ENCODE data around the gene CFAP43. TPM values are rescaled to one million over a fixed set of nuclear protein-coding genes. Genes with fewer than 3 reads are reported as not detected.

Gene CFAP43
- total and polyA plus RNA-seq, 9 of the 15 experiments (the other 6 are each of a cell fraction or from before 2014, with no cell fraction given): 0.07 to 0.86 (median 0.11) TPM; not detected in 1

DNA sequence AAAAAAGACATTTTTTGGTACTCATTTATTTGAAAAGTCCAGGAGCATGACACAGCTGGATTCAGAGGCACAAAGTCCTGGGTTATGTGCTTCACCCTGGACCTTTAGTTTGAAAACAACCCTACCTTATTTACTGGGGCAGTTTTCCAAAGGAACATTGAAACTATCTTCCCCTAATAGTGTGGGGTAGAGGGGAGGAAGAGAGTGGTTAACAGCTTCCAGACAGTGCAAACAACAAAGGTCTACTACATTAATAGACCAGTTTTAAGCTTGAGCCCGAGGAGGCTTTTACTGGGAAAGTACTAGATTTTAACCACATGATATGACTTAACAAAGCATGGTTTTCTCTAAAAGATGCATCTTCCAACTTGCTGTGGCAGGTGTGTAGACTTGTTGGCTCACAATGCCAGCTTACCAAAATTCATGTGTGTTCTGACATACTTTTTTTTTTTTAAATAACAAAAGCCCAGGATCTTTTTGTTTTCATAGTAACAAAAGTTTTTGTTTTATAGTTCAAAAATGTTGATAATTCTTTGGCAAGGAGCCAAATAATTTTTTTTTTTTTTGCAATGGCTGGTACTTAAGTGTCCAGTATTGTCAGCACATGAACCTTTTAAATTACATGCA is 24.3 kb upstream of the CFAP43 start:
- peak overlapping the region; percentile 93 for H3K4me3 ChIP-seq
- H3K9ac ChIP-seq (ENCODE audit: insufficient read depth in 1 of 2, low read depth in 2 of 2, low read length in 2 of 2): peak overlapping the region in 1 of 2 experiments; percentile 84; a peak in 2 of 4 replicates
- no peaks in the 10 kb centered on the region for H3K27me3 ChIP-seq (ENCODE audit: control insufficient read depth in 2 of 2, insufficient read depth in 2 of 2, low read length in 2 of 2)
- in situ Hi-C loops (cut with MboI) (no loop called here), intact Hi-C loops (cut with micrococcal nuclease) (no loop called here)
- peaks cover 69% of the 10 kb centered on the region for H3K79me2 ChIP-seq (ENCODE audit: control insufficient read depth, insufficient read depth, low read length)
- POLR2A ChIA-PET: interaction anchor here (0.6 to 1.0 kb wide), 3 partner anchors 50 to 197 kb away, joined by 3 read pairs; no protein-coding TSS in a partner anchor
- H3K27ac ChIP-seq (ENCODE audit: extremely low read depth, low read depth, low read length): peak overlapping the region; percentile 3
- ATAC-seq (peak; percentile 7; the same call in 1 of the 3 replicates), DNase-seq (ENCODE audit: extremely low read depth in 1 of 4, low spot score in 3 of 4) (no peak), FAIRE-seq (no peak)
- no peak overlapping the region for H2AFZ ChIP-seq (ENCODE audit: low read depth, low read length)
- H3K9me1 ChIP-seq (ENCODE audit: control insufficient read depth, insufficient read depth, low read length): no peaks in the 10 kb centered on the region
- BruUV-seq (replicated peaks): no TSS peak
- WGBS (ENCODE audit: insufficient coverage, low coverage, missing lambda C conversion rate): 0% methylated on average over 1 of the region's 1 CpG
- CTCF ChIA-PET (ENCODE audit: low intra/inter-chr PET ratio): no interaction called here
- no peaks in the 10 kb centered on the region; the same call in 1 of the 2 replicates for H3K9me3 ChIP-seq (replicated peaks; ENCODE audit: control insufficient read depth, insufficient read depth, low read depth, low read length)
- H3K4me1 ChIP-seq (replicated peaks in 1 of 2; ENCODE audit: control insufficient read depth in 2 of 2, insufficient read depth in 2 of 2, low read length in 2 of 2): peaks cover 17 to 47% of the 10 kb centered on the region in 2 experiments; a peak in 4 of 5 replicates
- peak overlapping the region; percentile 86 for H3K4me2 ChIP-seq (ENCODE audit: insufficient read depth, low read length)
- peaks cover 56% of the 10 kb centered on the region for H3K36me3 ChIP-seq (ENCODE audit: control insufficient read depth, insufficient read depth, low read length)
- H4K20me1 ChIP-seq (replicated peaks; ENCODE audit: control insufficient read depth, insufficient read depth, low read length): no peaks in the 10 kb centered on the region
- TF ChIP-seq ZNF384 (IDR thresholded peaks at IDR 0.05; ENCODE audit: low read depth, low read length) (peak; percentile 59), RBM17 (IDR thresholded peaks at IDR 0.05; ENCODE audit: borderline replicate concordance, low read depth, low read length) (no peak), MAFG (tag; conservative IDR thresholded peaks at IDR 0.05) (0 out of 2 replicates have a peak, but pooled peaks have one; percentile 13), ARNT (IDR thresholded peaks at IDR 0.05) (no peak), ZNF668 (CRISPR knock-in tag; IDR thresholded peaks at IDR 0.05) (no peak), FOXM1 (IDR thresholded peaks at IDR 0.05; ENCODE audit: low read depth) (no peak), FOXM1 (CRISPR knock-in tag; IDR thresholded peaks at IDR 0.05; ENCODE audit: low read depth) (no peak), MYNN (IDR thresholded peaks at IDR 0.05) (peak; percentile 63; the same call in 1 of the 2 replicates), MYNN (CRISPR knock-in tag; IDR thresholded peaks at IDR 0.05) (no peak), CHD2 (IDR thresholded peaks at IDR 0.05; ENCODE audit: low read depth, low read length) (no peak), TAF1 (IDR thresholded peaks at IDR 0.05; ENCODE audit: control insufficient read depth, extremely low read depth, insufficient read depth, low read length, severe bottlenecking) (no peak), NRF1 (conservative IDR thresholded peaks at IDR 0.05 in 1 of 2, IDR thresholded peaks at IDR 0.05 in 1 of 2) (no peak), STAG1 (CRISPR knock-in tag; IDR thresholded peaks at IDR 0.05; ENCODE audit: borderline replicate concordance) (no peak)
- TF ChIP-seq, protein P1, sequence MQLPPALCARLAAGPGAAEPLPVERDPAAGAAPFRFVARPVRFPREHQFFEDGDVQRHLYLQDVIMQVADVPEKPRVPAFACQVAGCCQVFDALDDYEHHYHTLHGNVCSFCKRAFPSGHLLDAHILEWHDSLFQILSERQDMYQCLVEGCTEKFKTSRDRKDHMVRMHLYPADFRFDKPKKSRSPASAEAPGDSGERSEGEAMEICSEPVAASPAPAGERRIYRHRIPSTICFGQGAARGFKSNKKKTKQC (CRISPR knock-in tag; IDR thresholded peaks at IDR 0.05): no peak
- TF ChIP-seq, protein P2, sequence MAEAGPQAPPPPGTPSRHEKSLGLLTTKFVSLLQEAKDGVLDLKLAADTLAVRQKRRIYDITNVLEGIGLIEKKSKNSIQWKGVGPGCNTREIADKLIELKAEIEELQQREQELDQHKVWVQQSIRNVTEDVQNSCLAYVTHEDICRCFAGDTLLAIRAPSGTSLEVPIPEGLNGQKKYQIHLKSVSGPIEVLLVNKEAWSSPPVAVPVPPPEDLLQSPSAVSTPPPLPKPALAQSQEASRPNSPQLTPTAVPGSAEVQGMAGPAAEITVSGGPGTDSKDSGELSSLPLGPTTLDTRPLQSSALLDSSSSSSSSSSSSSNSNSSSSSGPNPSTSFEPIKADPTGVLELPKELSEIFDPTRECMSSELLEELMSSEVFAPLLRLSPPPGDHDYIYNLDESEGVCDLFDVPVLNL (CRISPR knock-in tag; IDR thresholded peaks at IDR 0.05; ENCODE audit: low read depth): no peak
- TF ChIP-seq, protein P3, sequence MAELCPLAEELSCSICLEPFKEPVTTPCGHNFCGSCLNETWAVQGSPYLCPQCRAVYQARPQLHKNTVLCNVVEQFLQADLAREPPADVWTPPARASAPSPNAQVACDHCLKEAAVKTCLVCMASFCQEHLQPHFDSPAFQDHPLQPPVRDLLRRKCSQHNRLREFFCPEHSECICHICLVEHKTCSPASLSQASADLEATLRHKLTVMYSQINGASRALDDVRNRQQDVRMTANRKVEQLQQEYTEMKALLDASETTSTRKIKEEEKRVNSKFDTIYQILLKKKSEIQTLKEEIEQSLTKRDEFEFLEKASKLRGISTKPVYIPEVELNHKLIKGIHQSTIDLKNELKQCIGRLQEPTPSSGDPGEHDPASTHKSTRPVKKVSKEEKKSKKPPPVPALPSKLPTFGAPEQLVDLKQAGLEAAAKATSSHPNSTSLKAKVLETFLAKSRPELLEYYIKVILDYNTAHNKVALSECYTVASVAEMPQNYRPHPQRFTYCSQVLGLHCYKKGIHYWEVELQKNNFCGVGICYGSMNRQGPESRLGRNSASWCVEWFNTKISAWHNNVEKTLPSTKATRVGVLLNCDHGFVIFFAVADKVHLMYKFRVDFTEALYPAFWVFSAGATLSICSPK (IDR thresholded peaks at IDR 0.05; ENCODE audit: borderline replicate concordance): no peak
- TF ChIP-seq, protein P4, sequence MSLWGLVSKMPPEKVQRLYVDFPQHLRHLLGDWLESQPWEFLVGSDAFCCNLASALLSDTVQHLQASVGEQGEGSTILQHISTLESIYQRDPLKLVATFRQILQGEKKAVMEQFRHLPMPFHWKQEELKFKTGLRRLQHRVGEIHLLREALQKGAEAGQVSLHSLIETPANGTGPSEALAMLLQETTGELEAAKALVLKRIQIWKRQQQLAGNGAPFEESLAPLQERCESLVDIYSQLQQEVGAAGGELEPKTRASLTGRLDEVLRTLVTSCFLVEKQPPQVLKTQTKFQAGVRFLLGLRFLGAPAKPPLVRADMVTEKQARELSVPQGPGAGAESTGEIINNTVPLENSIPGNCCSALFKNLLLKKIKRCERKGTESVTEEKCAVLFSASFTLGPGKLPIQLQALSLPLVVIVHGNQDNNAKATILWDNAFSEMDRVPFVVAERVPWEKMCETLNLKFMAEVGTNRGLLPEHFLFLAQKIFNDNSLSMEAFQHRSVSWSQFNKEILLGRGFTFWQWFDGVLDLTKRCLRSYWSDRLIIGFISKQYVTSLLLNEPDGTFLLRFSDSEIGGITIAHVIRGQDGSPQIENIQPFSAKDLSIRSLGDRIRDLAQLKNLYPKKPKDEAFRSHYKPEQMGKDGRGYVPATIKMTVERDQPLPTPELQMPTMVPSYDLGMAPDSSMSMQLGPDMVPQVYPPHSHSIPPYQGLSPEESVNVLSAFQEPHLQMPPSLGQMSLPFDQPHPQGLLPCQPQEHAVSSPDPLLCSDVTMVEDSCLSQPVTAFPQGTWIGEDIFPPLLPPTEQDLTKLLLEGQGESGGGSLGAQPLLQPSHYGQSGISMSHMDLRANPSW (CRISPR knock-in tag; IDR thresholded peaks at IDR 0.05): no peak
